WERI-Rb-1 (cell line): Measurements from ENCODE around the gene NUDT2.
"Not testable (repeated sequence)": the region's sequence is repeated elsewhere in the genome, so short reads cannot be mapped to it uniquely, and the experiment has no call there.

Source experiments
- DNase-seq: peaks from one replicate; pipeline ENCODE4 v3.0.0-alpha.2; 2020
- H3K27ac ChIP-seq: fragments of 250-450 bp; sonication (Bioruptor Pico); 2 replicates; pipeline ENCODE4 v1.5.1; 2020; ENCODE audit warnings: mild to moderate bottlenecking, moderate library complexity
- H3K27me3 ChIP-seq: fragments of 250-450 bp; sonication (Bioruptor Pico); 2 replicates; pipeline ENCODE4 v1.5.1; 2021; ENCODE audit warnings: mild to moderate bottlenecking, low read depth, moderate library complexity; ENCODE audit not compliant: insufficient read depth, severe bottlenecking
- H3K36me3 ChIP-seq: fragments of 250-450 bp; sonication (Bioruptor Pico); 2 replicates; pipeline ENCODE4 v1.5.1; 2020; ENCODE audit warnings: mild to moderate bottlenecking, moderate library complexity
- H3K4me3 ChIP-seq: 2 replicates; pipeline ENCODE4 v1.5.1; 2011; ENCODE audit warnings: low read depth, mild to moderate bottlenecking, control low read depth, low read length
- H3K9me3 ChIP-seq: fragments of 250-450 bp; sonication (Bioruptor Pico); 2 replicates; pipeline ENCODE4 v1.5.1; 2021; ENCODE audit warnings: mild to moderate bottlenecking, moderate library complexity; ENCODE audit not compliant: severe bottlenecking
- CTCF ChIP-seq: IDR thresholded peaks from 2 replicates; pipeline ENCODE4 v1.5.1; 2011; ENCODE audit warnings: low read depth, mild to moderate bottlenecking, control low read depth, inconsistent platforms, low read length

Gene NUDT2

GRCh38 chr9:34337403-34337802 lies 8.0 kb downstream of the NUDT2 start:
- no peak for TF ChIP-seq CTCF
- peaks cover 17% of the 10 kb centered on the region for H3K36me3 ChIP-seq
- H3K27me3 ChIP-seq = no peaks in the 10 kb centered on the region
- DNase-seq = no peak
- no peak overlapping the region for H3K27ac ChIP-seq
- no peak overlapping the region for H3K4me3 ChIP-seq
- no peaks in the 10 kb centered on the region for H3K9me3 ChIP-seq

- H3K36me3 ChIP-seq = peaks cover 20% of the 10 kb centered on the region
- not testable (repeated sequence) for DNase-seq, H3K4me3 ChIP-seq, H3K27ac ChIP-seq, H3K27me3 ChIP-seq, H3K9me3 ChIP-seq
Observed at GRCh38 chr9:34338079-34338478, 8.7 kb downstream of the NUDT2 start.

DNA sequence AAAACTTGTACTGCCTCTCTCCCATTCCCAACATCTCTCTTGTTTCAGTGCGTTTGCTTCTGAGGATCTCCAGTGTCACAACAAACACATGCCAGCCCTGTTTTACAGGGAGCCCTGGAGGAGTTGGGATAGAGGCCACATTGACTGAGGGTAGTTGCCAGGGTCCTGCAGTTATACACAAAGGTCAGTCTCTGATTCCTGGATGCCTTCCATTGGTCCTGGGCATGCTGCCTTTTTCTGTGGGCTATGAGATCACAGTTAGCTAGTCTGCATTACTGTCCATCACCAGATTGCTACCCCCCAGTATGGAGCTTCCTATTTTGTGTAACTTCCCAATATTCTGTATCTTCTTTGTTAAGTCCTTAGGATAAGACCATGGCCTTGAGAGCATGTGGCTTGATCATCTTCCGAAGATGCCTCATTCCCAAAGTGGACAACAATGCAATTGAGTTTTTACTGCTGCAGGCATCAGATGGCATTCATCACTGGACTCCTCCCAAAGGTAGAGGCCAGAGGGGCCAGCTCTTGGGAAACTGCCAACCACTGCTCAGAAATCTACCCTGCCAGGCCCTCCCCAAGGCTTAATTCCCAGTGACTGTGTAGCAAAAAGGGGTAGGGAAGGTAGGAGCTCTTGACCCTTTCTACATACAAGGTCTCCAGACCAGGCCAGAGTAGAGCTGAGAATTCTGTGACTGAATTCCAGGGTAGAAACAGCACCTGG lies 9.5 kb downstream of the NUDT2 start:
- no peak for DNase-seq

DNA sequence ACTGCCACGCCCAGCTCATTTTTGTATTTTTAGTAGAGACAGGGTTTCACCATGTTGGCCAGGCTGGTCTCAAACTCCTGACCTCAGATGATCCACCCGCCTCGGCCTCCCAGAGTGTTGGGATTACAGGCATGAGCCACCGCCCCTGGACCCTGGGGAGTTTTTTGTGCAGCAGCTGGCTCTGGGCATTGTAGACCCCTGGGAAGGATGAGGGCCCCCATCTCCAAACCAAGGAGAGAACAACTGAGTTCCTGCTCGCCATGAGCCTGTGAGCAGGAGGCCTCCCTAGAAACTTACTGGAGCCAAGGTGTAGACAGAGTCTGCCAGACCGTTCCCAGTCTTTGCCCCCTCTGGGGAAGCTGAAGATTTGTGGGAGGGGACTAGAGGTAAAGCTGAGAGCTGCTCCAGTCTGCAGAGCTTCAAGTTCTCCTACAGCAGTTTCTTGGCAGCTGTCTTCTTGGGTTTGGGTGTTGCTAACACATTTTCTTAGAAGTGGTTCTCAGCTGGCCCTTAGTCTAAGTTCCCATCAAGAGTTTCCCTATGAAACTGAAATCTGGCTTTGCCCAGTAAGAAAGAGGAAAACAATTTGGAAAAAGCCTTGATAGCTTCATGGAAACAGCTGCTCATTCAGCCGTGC lies 12.4 kb downstream of the NUDT2 start:
- H3K27me3 ChIP-seq = no peaks in the 10 kb centered on the region
- H3K9me3 ChIP-seq = no peaks in the 10 kb centered on the region
- TF ChIP-seq CTCF = no peak
- H3K27ac ChIP-seq = no peak overlapping the region
- DNase-seq = no peak
- no peak overlapping the region for H3K4me3 ChIP-seq
- H3K36me3 ChIP-seq = peaks cover 29% of the 10 kb centered on the region

More for the DNA sequence above, 9.5 kb downstream of the NUDT2 start:
- no peak for TF ChIP-seq CTCF
- H3K27me3 ChIP-seq = no peaks in the 10 kb centered on the region
- no peak overlapping the region for H3K4me3 ChIP-seq
- no peak overlapping the region for H3K27ac ChIP-seq
- no peaks in the 10 kb centered on the region for H3K9me3 ChIP-seq
- peaks cover 28% of the 10 kb centered on the region for H3K36me3 ChIP-seq

DNA sequence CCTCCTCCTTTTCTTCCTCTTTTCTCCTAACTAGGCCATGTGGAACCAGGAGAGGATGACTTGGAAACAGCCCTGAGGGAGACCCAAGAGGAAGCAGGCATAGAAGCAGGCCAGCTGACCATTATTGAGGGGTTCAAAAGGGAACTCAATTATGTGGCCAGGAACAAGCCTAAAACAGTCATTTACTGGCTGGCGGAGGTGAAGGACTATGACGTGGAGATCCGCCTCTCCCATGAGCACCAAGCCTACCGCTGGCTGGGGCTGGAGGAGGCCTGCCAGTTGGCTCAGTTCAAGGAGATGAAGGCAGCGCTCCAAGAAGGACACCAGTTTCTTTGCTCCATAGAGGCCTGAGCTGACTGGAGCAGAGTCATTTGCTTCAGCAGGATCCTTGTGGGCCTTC lies 13.7 kb downstream of the NUDT2 start:
- no peaks in the 10 kb centered on the region for H3K27me3 ChIP-seq
- H3K36me3 ChIP-seq = peaks cover 26% of the 10 kb centered on the region
- H3K4me3 ChIP-seq = no peak overlapping the region
- no peak overlapping the region for H3K27ac ChIP-seq
- H3K9me3 ChIP-seq = no peaks in the 10 kb centered on the region
- DNase-seq = no peak
- no peak for TF ChIP-seq CTCF

GRCh38 chr9:34343605-34344004 lies 14.2 kb downstream of the NUDT2 start:
- DNase-seq = no peak
- Histone ChIP-seq H3K4me3 (no peak overlapping the region), H3K36me3 (peaks cover 25% of the 10 kb centered on the region), H3K27ac (no peak overlapping the region), H3K9me3 (no peaks in the 10 kb centered on the region), H3K27me3 (no peaks in the 10 kb centered on the region)
- no peak for TF ChIP-seq CTCF
